Measurements from ENCODE around the gene CSAD.
"Not testable (repeated sequence)": the region's sequence is repeated elsewhere in the genome, so short reads cannot be mapped to it uniquely, and the experiment has no call there.

The CSAD gene

GRCh38 chr12:53113951-53114350 is 66.8 kb downstream of the CSAD start:
- no peak for DNase-seq (ENCODE audit: low read depth)
- TF ChIP-seq CTCF (conservative IDR thresholded peaks at IDR 0.05; ENCODE audit: low read depth, low read length): no peak
- no peak overlapping the region for H3K4me3 ChIP-seq (ENCODE audit: low read length)

DNA sequence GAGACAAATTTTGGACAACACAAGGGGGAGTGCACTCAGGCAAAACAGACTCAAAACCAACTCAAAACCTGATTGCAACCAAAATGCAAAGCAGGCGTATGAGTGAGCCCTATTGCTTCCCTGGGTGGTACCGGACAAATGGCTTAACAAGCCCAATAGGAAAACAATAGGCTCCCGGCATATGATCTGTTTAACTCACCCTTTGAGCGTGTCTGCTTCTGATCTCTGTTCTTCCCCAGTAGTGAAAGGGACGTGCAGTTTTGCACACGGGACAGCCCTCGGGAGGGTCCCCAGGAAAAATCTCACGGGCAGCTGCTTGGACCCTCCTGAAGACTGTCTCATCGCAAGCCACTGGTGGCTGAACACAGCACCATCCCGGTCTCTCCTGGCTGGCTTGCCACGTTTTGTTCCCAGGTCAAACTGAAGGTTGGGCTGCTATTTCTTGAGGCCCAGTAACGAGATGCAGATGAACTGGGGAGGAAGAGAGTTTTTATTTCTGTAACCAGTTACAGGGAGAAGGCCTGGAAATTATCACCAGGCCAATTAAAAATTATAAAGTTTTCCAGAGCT is 67.5 kb downstream of the CSAD start:
- DNase-seq (ENCODE audit: low read depth): no peak
- TF ChIP-seq CTCF (conservative IDR thresholded peaks at IDR 0.05; ENCODE audit: low read depth, low read length): no peak
- no peak overlapping the region for H3K4me3 ChIP-seq (ENCODE audit: low read length)

DNA sequence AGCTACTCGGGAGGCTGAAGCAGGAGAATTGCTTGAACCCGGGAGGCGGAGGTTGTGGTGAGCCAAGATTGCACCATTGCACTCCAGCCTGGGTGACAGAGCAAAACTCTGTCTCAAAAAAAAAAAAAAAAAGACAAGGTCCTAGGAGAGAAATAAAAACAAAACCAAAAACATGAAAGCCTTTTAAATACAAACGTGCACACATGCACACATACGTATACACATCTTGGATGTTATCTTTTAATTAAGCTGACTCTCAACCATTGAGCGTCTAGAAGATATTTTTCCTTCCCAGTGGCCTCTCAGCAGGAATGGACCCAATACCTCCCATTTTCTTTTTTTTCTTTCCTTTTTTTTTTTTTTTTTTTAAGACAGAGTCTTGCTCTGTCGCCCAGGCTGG is 68.3 kb downstream of the CSAD start:
- H3K4me3 ChIP-seq (ENCODE audit: low read length); DNase-seq (ENCODE audit: low read depth): not testable (repeated sequence)
